ENCODE data around the gene NFKB1. TPM values are rescaled to one million over a fixed set of nuclear protein-coding genes. Genes with fewer than 3 reads are reported as not detected.

The NFKB1 gene
- total RNA-seq, 2 donors from 2014 or later: 17.8 to 19.3 TPM

DNA sequence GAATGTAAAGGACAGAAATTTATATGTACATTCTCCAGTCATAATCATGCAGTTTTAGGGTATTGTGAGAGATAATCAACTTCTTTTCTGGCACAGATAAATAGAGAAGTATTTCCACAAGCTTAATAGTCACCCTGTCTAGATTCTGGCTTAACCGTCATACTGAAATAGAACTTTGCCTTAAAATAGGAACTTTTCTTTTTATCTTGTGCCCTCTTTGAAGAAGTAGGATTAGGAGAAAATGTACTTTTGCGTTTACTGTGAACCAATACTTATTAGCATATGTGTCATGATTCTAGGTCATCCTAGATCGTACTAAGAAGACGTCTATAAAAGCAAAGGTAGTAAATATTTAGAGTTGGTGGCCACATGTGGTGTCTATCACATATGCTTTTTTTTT lies 95.4 kb downstream of the NFKB1 start:
- Histone ChIP-seq H3K9me3 (peaks cover 0 to 4% of the 10 kb centered on the region in 2 donors), H3K36me3 (peaks cover 47% of the 10 kb centered on the region), H3K27ac (no peak overlapping the region), H3K4me3 (no peak overlapping the region), H3K27me3 (no peaks in the 10 kb centered on the region), H3K4me1 (peaks cover 0 to 9% of the 10 kb centered on the region in 2 donors)
- TF ChIP-seq, protein P1, sequence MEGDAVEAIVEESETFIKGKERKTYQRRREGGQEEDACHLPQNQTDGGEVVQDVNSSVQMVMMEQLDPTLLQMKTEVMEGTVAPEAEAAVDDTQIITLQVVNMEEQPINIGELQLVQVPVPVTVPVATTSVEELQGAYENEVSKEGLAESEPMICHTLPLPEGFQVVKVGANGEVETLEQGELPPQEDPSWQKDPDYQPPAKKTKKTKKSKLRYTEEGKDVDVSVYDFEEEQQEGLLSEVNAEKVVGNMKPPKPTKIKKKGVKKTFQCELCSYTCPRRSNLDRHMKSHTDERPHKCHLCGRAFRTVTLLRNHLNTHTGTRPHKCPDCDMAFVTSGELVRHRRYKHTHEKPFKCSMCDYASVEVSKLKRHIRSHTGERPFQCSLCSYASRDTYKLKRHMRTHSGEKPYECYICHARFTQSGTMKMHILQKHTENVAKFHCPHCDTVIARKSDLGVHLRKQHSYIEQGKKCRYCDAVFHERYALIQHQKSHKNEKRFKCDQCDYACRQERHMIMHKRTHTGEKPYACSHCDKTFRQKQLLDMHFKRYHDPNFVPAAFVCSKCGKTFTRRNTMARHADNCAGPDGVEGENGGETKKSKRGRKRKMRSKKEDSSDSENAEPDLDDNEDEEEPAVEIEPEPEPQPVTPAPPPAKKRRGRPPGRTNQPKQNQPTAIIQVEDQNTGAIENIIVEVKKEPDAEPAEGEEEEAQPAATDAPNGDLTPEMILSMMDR (IDR thresholded peaks at IDR 0.05): no peak
- DNase-seq (ENCODE audit: low spot score): no peak

- no peak for DNase-seq (ENCODE audit: low spot score)
- H3K27ac ChIP-seq: peak overlapping the region in 1 of 2 donors; percentile 60
- TF ChIP-seq, protein P1 (IDR thresholded peaks at IDR 0.05): no peak
These were observed 97.1 kb downstream of the NFKB1 start for GRCh38 chr4:102598086-102598761.

DNA sequence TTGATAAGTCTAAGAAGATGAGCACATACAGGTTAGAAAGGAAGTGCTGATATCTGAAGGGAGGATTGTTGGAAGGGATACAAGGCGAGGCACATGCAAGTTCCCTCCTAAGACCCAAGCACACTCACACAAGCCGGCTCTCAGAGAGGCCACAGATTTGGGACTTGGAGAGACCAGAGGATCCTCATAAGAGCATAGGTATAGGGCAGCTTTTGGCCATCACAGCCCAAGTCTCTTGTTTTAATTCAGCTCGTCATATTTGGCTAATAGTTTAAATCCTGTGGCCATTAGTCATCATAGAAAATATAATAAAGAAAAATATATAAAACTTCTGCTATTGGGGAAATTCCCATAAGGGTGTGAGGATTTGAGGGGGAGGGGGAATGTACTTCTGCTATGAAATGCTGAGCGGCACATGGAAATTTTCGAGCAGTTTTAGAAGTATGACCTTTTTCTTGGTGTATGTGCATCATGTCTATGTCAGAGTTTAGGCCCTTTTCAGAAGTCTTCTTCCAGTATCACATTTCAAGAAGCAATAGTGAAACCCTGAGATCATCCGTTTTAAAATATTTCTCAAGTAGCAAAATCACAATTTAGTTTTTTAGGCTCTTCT lies 97.7 kb downstream of the NFKB1 start:
- H3K27ac ChIP-seq: peak overlapping the region in 1 of 2 donors; percentile 60
- TF ChIP-seq, protein P1 (IDR thresholded peaks at IDR 0.05): no peak
- DNase-seq (ENCODE audit: low spot score): no peak
- no peaks in the 10 kb centered on the region for H3K27me3 ChIP-seq
- H3K4me1 ChIP-seq: peaks cover 0 to 9% of the 10 kb centered on the region in 2 donors
- H3K36me3 ChIP-seq: peaks cover 48% of the 10 kb centered on the region
- no peak overlapping the region for H3K4me3 ChIP-seq
- no peaks in the 10 kb centered on the region for H3K9me3 ChIP-seq

More at GRCh38 chr4:102598086-102598761, 97.1 kb downstream of the NFKB1 start:
- no peaks in the 10 kb centered on the region for H3K9me3 ChIP-seq
- H3K4me3 ChIP-seq: no peak overlapping the region
- H3K4me1 ChIP-seq: peaks cover 0 to 9% of the 10 kb centered on the region in 2 donors
- peaks cover 48% of the 10 kb centered on the region for H3K36me3 ChIP-seq
- no peaks in the 10 kb centered on the region for H3K27me3 ChIP-seq

GRCh38 chr4:102599455-102599854 lies 98.3 kb downstream of the NFKB1 start:
- no peaks in the 10 kb centered on the region for H3K27me3 ChIP-seq
- H3K27ac ChIP-seq: no peak overlapping the region
- H3K9me3 ChIP-seq: no peaks in the 10 kb centered on the region
- peaks cover 0 to 9% of the 10 kb centered on the region in 2 donors for H3K4me1 ChIP-seq
- TF ChIP-seq, protein P1 (IDR thresholded peaks at IDR 0.05): no peak
- no peak for DNase-seq (ENCODE audit: low spot score)
- H3K4me3 ChIP-seq: no peak overlapping the region
- peaks cover 49% of the 10 kb centered on the region for H3K36me3 ChIP-seq

DNA sequence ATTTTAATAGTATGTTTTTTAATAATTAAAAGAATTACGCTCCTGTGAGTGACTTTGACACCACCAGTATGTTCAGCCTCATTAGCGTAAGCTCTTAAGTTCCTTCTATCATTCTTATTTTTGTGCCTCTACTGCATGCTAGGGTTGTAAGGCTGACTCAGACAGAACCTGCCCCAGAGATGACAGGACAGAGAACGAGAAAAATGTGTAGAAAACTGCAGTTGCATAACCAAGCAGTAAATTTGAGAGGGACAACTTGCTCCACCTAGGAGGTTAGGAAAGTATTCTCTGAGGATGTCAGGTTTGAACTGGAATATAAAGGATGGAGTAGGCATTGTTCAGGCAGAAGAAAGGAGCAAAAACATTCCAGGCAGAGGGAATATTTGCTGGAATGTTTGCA lies 98.7 kb downstream of the NFKB1 start:
- Histone ChIP-seq H3K4me3 (no peak overlapping the region), H3K27ac (no peak overlapping the region), H3K9me3 (no peaks in the 10 kb centered on the region), H3K27me3 (no peaks in the 10 kb centered on the region), H3K36me3 (peaks cover 46% of the 10 kb centered on the region), H3K4me1 (peaks cover 0 to 9% of the 10 kb centered on the region in 2 donors)
- TF ChIP-seq, protein P1 (IDR thresholded peaks at IDR 0.05): no peak
- DNase-seq (ENCODE audit: low spot score): no peak
